ENCODE measurements around the gene KIF21A.

The KIF21A gene

GRCh38 chr12:39357041-39357440 is 85.9 kb downstream of the KIF21A start:
- H3K27ac ChIP-seq, result no peak overlapping the region
- TF ChIP-seq, protein P1, sequence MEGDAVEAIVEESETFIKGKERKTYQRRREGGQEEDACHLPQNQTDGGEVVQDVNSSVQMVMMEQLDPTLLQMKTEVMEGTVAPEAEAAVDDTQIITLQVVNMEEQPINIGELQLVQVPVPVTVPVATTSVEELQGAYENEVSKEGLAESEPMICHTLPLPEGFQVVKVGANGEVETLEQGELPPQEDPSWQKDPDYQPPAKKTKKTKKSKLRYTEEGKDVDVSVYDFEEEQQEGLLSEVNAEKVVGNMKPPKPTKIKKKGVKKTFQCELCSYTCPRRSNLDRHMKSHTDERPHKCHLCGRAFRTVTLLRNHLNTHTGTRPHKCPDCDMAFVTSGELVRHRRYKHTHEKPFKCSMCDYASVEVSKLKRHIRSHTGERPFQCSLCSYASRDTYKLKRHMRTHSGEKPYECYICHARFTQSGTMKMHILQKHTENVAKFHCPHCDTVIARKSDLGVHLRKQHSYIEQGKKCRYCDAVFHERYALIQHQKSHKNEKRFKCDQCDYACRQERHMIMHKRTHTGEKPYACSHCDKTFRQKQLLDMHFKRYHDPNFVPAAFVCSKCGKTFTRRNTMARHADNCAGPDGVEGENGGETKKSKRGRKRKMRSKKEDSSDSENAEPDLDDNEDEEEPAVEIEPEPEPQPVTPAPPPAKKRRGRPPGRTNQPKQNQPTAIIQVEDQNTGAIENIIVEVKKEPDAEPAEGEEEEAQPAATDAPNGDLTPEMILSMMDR (IDR thresholded peaks at IDR 0.05), result no peak
- no peak for TF ChIP-seq ZFX (IDR thresholded peaks at IDR 0.05; ENCODE audit: borderline replicate concordance)

DNA sequence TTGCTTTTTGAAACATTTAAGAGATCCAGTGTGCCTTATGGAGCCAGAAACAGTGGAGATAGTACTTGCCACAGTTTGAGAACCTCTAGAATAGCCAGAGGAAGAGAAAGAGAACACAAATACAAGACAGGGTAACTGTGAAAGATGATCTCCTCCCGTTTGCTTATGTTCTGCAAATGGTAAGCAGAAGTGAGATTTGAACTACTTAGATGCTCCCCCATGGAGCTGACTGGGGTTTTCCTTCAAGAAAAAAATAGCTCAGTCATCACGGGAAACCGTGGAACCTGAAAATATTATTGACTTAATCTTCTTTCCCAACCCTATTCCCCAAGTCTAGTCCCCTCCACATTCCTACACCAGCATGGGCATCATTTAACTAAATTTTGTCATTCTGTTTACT is 87.1 kb downstream of the KIF21A start:
- H3K27ac ChIP-seq, result no peak overlapping the region
- TF ChIP-seq, protein P1 (IDR thresholded peaks at IDR 0.05), result no peak
- TF ChIP-seq ZFX (IDR thresholded peaks at IDR 0.05; ENCODE audit: borderline replicate concordance), result no peak

DNA sequence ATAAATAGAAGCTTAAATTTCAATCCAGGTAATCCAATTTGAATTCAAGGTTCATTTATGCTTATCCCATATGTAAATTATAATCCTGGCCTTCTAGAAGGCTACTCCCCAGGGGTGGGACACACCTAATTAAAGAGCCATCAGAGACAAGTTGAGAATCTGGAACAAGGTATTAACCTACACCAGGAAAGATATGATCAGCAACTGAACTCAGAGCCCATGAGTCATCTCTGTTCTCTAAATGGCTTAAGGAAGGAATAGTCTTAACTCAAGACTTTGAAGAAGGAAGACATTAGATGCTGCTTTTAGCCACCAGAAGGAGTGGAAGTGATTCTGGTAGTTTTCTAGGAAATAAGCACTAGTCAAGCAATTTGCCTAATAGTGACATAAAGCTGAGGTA is 88.0 kb downstream of the KIF21A start:
- H3K27ac ChIP-seq, result no peak overlapping the region
- TF ChIP-seq, protein P1 (IDR thresholded peaks at IDR 0.05), result no peak
- TF ChIP-seq ZFX (IDR thresholded peaks at IDR 0.05; ENCODE audit: borderline replicate concordance), result no peak

- TF ChIP-seq, protein P1 (IDR thresholded peaks at IDR 0.05), result no peak
- TF ChIP-seq ZFX (IDR thresholded peaks at IDR 0.05; ENCODE audit: borderline replicate concordance), result no peak
- no peak overlapping the region for H3K27ac ChIP-seq
These were observed 90.4 kb downstream of the KIF21A start for GRCh38 chr12:39352471-39353017.

DNA sequence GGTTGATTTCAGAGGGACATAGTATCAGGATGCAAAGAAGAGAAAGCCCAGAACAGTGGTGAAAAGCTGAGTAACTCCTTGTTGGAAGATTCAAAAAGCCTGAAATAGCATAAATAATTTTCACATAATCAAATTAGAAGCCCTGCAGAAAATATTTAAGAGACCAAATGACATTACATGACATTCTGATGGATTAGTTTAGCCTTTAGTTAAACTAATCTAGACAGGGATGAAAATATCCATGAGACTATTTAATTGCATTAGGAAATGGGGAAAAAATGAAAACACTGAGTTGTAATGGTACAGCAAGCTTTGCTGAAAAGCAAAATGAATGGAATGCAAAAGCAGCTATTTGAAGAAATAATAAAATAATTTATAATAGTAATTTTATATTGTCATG is 91.8 kb downstream of the KIF21A start:
- no peak overlapping the region for H3K27ac ChIP-seq
- TF ChIP-seq, protein P1 (IDR thresholded peaks at IDR 0.05), result no peak
- TF ChIP-seq ZFX (IDR thresholded peaks at IDR 0.05; ENCODE audit: borderline replicate concordance), result no peak

- TF ChIP-seq, protein P1 (IDR thresholded peaks at IDR 0.05), result no peak
- no peak for TF ChIP-seq ZFX (IDR thresholded peaks at IDR 0.05; ENCODE audit: borderline replicate concordance)
- no peak overlapping the region for H3K27ac ChIP-seq
These were observed 93.8 kb downstream of the KIF21A start for GRCh38 chr12:39348941-39349626.

GRCh38 chr12:39348523-39348922 is 94.4 kb downstream of the KIF21A start:
- no peak overlapping the region for H3K27ac ChIP-seq
- TF ChIP-seq ZFX (IDR thresholded peaks at IDR 0.05; ENCODE audit: borderline replicate concordance), result no peak
- TF ChIP-seq, protein P1 (IDR thresholded peaks at IDR 0.05), result no peak

Measured in 22Rv1 (cell line).